Nucleus accumbens (tissue), 56 donors: Measurements from ENCODE around the gene SLC26A5.

Experiments used
- DNase-seq, 56 donors: peaks; one replicate each; lab custom pipeline; 2025; lab: John Stamatoyannopoulos, UW

The SLC26A5 gene

DNA sequence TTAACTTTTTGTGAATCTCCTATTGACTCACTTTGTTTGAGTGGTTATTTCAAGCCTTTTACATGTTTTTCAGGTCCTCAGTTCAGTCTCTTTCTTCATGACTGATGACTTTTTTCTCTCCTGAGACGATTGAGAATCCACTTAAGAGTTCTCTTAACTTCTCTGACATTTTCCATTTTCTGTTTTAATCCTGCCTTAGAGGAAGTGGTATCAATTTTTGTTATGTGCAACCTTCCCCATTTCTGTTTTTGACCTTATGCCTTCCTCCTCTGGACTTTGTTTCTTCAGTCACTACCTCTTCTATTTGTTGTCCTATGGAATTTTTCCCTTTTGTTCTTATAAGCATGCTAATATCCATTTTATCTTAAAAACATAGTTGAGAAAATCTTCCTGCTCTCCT, 96.2 kb downstream of the SLC26A5 start:
- no peak for DNase-seq

- no peak for DNase-seq
Measured at GRCh38 chr7:103348959-103349358, 97.0 kb downstream of the SLC26A5 start.

DNA sequence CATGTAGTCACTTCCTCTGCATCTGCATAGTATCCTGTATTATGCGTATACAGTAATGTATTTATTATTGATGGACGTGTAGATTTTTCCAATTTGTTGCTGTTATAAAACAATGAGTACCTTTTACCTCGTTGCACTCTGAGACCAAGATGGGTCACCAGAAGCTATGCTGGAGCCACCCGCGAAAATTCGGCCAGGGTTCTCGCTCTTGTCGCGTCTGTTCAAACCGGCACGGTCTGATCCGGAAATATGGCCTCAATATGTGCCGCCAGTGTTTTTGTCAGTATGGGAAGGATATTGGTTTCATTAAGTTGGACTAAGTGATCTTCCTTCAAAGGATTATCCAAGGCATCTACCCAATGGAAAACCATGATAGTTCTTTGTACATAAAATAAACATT, 97.6 kb downstream of the SLC26A5 start:
- no peak for DNase-seq

DNA sequence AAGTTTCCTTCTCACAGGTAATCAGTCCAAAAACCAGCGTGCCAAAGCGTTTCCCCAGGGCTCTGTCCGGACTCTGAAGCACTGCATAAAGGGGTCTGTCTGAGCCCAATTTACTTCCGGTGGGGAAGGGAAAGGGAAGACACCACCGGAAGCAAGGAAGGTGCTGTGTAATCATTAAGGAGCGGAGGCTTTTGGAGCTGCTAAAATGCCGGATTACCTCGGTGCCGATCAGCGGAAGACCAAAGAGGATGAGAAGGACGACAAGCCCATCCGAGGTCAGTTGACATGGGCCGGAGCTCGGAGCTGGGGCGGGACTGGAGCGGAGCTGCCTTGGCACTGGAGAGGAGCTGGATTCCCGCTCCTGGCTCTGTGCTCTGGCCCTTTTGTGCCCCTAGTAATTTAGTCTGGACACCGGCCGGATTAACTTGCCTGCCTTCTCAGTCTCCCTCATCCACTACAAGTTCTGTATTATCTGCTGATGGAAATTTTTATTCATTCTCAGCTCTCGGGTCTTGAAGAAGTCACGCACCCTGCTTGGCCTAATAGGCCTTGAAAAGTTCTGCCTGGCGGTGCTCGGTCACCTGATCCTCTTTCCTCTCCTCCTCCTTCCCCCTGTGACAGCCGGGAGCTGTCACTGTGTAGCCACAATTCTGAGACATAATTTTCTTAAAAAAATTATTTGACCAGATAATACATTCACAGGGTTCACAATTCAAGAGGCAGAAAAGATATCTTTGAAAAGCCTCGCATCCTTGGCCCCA, 98.3 kb downstream of the SLC26A5 start, which contains the start of gene PSMC2:
TSS of gene PSMC2 (plus strand) at position 137 of the 761 bp plus-strand sequence. CDS start at position 206, 69 bp downstream.
- DNase-seq: peak in 55 of 56 donors; percentile 16 to 91 (median 73)

DNA sequence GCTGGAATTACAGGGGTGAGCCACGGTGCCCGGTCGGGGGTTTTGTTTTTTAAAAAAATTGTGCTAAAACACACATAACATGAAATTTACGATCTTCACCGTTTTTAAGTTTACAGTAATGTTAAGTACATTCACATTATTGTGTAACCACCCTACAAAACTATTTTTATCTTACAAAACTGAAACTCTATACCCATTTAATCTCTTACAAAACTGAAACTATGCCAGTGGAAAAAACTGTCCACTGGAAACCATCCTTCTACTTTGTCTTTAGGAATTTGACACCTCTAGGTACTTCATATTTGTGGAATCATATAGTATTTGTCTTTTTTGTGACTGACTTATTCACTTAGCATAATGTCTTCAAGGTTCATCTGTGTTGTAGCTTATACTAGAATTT, 99.6 kb downstream of the SLC26A5 start:
- no peak for DNase-seq

DNA sequence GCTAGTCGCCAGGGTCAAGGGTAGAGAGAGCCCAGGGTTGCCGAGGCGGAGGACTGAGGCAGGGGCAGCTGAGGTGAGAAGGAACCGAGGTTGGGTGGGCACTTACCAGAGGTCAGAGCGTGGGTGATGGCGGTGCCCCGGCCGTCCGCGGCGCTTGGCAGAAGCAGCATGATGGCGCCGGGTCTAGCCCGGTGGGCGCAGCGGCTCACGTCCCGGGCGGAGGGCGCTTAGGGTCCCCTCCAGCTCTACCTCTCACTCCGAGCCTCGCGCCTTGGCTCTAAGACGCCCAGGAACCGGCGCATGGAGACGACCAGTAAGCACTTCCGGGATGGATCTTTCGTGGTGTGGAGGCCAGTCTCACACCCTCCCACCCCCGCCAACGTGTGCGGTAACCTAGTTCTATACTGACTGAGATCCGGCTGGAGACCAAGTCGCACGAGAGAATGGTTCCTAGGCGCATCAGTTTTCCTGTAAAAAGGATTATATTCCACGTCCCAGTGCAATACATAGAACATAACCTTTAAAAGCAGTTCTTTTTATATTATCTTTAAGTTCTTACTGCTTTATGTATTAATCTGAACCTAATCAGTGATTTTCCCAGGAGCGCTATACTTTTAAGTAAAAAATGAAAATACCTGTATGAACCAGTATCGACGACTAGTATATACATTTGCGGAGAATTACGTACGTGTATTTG, 101.4 kb downstream of the SLC26A5 start, which contains the start of gene DNAJC2:
TSS of gene DNAJC2 (minus strand) at position 315 of the 697 bp plus-strand sequence. CDS start at position 170, 145 bp downstream.
- DNase-seq: peak in 55 of 56 donors; percentile 18 to 91 (median 76)

DNA sequence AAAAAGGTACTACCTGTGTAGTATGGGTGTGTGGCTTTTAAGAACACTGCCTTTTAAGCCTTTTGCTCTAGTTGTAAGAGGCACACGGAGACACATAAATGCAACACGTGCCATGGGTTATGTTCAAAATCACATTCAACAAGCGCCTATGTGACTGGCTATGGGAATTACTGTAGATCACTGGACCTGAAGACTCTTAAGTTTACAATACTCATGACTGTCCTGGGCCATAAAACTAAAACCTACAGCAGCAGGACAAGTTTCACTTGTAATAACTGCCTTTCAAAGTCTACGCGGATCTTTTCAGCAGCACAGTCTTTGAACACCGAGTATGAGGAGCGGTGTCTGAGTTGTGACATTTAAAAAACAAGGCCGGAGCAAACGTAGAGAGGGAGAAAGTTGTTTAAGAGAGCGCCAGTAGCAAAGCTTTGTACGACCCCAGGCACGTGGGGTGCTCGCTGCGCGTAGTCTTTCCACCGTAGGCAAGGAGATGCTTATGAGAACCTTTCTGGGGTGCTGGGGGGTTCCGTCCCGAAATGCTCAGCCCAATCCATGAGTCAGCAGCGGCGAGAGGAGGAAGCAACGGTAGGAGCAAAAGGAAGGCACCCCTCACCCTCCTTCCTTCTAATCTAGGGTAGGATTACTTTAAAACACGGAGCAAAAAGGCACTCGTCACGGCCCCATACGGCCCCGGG, 102.1 kb downstream of the SLC26A5 start:
- peak in 26 of 56 donors; percentile 11 to 59 (median 42) for DNase-seq

DNA sequence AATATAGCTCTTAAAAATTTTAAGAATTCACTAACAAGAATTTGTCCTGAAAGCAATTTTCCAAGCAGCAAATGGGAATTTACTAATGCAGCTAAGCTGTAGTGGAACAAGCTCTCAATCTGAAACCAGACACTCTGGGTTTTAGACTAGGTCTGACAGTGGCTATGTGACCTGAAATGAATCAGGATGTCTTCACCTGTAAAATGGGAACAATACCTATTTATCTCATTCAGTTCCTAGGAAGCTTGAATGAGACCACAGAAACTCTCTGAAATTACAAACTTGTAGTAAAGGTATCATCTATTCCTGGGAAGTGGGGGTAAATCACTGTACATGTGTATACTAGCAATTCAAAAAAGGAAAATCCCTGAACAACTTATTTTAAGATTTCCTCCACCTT, 102.7 kb downstream of the SLC26A5 start:
- no peak for DNase-seq

- no peak for DNase-seq
Measured at GRCh38 chr7:103341466-103341865, 104.5 kb downstream of the SLC26A5 start.

GRCh38 chr7:103338864-103339263, 107.1 kb downstream of the SLC26A5 start:
- DNase-seq: no peak

DNA sequence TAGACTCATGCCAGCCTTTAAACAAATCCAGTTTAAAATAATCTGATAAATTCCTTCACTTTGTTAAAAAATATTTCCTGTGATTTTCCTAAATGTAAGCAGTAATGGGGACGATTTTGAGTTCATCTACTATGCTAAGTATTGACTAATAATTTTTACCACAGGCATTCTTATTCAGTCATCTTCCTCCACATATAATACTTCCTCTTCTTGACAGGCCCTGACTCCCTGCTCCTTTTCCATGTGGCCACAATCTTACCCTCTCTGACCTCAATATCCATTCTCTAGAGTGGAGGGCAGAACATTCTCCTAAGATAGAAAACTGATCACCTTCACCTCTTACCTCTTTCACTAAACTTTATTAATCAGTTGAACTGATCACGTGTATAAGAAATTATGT, 109.2 kb downstream of the SLC26A5 start:
- DNase-seq: no peak

- no peak for DNase-seq
Measured at GRCh38 chr7:103325744-103326143, 120.3 kb downstream of the SLC26A5 start.
